Endothelial cell of umbilical vein (primary cell): ENCODE data around the gene PTRH1. TPM values are rescaled to one million over a fixed set of nuclear protein-coding genes. Genes with fewer than 3 reads are reported as not detected.

Source experiments
- BruUV-seq: library from RNA; stranded (reverse); fragments of 400-500 nt; replicated peaks from 2 replicates; lab custom pipeline; 2021; lab: Mats Ljungman, UMichigan
- CTCF ChIA-PET: fragments of 300-600, 350-600 bp; sonication (Branson Sonifier 250); formaldehyde crosslinking; loops from one replicate; lab custom pipeline; 2021; ENCODE audit warnings: antibody characterized with exemption, inconsistent platforms; lab: Charles Lee
- POLR2A ChIA-PET: fragments of 300-600, 350-600 bp; sonication (Branson Sonifier 250); formaldehyde crosslinking; loops from one replicate; lab custom pipeline; 2021; ENCODE audit warnings: antibody characterized with exemption, inconsistent platforms; lab: Charles Lee
- DNase-seq: peaks from one replicate; pipeline ENCODE4 v3.0.0-alpha.2; 2011; ENCODE audit warnings: low read depth, low spot score
- FAIRE-seq: peaks from 2 replicates; lab custom pipeline; 2011; peaks lifted over from hg19 to GRCh38; lab: Jason Lieb, UNC
- H2AFZ ChIP-seq: 2 replicates; pipeline ENCODE4 v1.6.0; 2012; ENCODE audit warnings: low read depth, low read length, control low read depth, inconsistent platforms
- H3K27ac ChIP-seq: 2 replicates; pipeline ENCODE4 v1.5.1; 2011; ENCODE audit warnings: low read depth, mild to moderate bottlenecking, control low read depth, low read length, moderate library complexity; ENCODE audit not compliant: insufficient read depth
- H3K27me3 ChIP-seq, 2 experiments: 2 replicates each; pipeline versions ENCODE4 v1.6.0 to v1.6.1; 2011; ENCODE audit warnings: low read length in 2 of 2, mixed read lengths in 1 of 2; ENCODE audit not compliant: control insufficient read depth in 2 of 2, insufficient read depth in 2 of 2
- H3K36me3 ChIP-seq, 2 experiments: 2 replicates in 1 of 2; 3 replicates in 1 of 2; pipeline ENCODE4 v1.5.1; 2011; ENCODE audit warnings: low read length in 2 of 2, mild to moderate bottlenecking in 1 of 2, moderate library complexity in 1 of 2; ENCODE audit not compliant: control insufficient read depth in 2 of 2, insufficient read depth in 2 of 2; ENCODE audit errors: extremely low read depth in 1 of 2
- H3K4me1 ChIP-seq: 3 replicates; pipeline ENCODE4 v1.5.1; 2011; ENCODE audit warnings: mild to moderate bottlenecking, low read length; ENCODE audit not compliant: control insufficient read depth, insufficient read depth; ENCODE audit errors: extremely low read depth
- H3K4me2 ChIP-seq: 2 replicates; pipeline ENCODE4 v1.6.1; 2011; ENCODE audit warnings: low read length, control low read depth, mixed read lengths; ENCODE audit not compliant: insufficient read depth
- H3K4me3 ChIP-seq, 3 experiments: fragments of 200-600 bp in 1 of 3; sonication (generic), shearing (Covaris generic) in 1 of 3; replicated peaks in 1 of 3; 2 replicates each; pipeline ENCODE4 v1.5.1; 2011 to 2016; ENCODE audit warnings: control low read depth in 3 of 3, low read length in 3 of 3, mild to moderate bottlenecking in 2 of 3, inconsistent platforms in 1 of 3, low read depth in 1 of 3, moderate library complexity in 1 of 3; ENCODE audit not compliant: insufficient read depth in 1 of 3
- H3K79me2 ChIP-seq: 2 replicates; pipeline ENCODE4 v1.6.0; 2012; ENCODE audit warnings: low read length, inconsistent platforms; ENCODE audit not compliant: control insufficient read depth, insufficient read depth
- H3K9ac ChIP-seq: replicated peaks from 2 replicates; pipeline ENCODE3; 2011; ENCODE audit warnings: low read length, control low read depth; ENCODE audit not compliant: insufficient read depth; ENCODE audit errors: extremely low read depth
- H3K9me1 ChIP-seq: replicated peaks from 3 replicates; pipeline ENCODE4 v1.6.0; 2011; ENCODE audit warnings: mild to moderate bottlenecking, low read length; ENCODE audit not compliant: control insufficient read depth, insufficient read depth; ENCODE audit errors: extremely low read depth
- H3K9me3 ChIP-seq: replicated peaks from 2 replicates; pipeline ENCODE4 v1.5.1; 2012; ENCODE audit warnings: low read length, inconsistent platforms; ENCODE audit not compliant: control insufficient read depth, insufficient read depth
- H4K20me1 ChIP-seq: replicated peaks from 2 replicates; pipeline ENCODE3; 2011; ENCODE audit warnings: mild to moderate bottlenecking, low read length; ENCODE audit not compliant: control insufficient read depth, insufficient read depth; ENCODE audit errors: extremely low read depth
- CTCF ChIP-seq, 2 donors: IDR thresholded peaks; 1 replicate in 1 of 2; 2 replicates in 1 of 2; pipeline ENCODE4 v1.5.1; 2011; ENCODE audit warnings: low read length in 2 of 2, mild to moderate bottlenecking in 2 of 2, moderate library complexity in 2 of 2, control low read depth in 1 of 2, inconsistent platforms in 1 of 2, low read depth in 1 of 2; ENCODE audit not compliant: insufficient read depth in 1 of 2; ENCODE audit errors: extremely low read depth in 1 of 2
- EZH2 ChIP-seq: IDR thresholded peaks from 2 replicates; pipeline ENCODE4 v1.6.1; 2012; ENCODE audit warnings: borderline replicate concordance, low read depth, mild to moderate bottlenecking, moderate library complexity, low read length, inconsistent platforms; ENCODE audit not compliant: severe bottlenecking
- FOS ChIP-seq: IDR thresholded peaks from 2 replicates; pipeline ENCODE4 v1.6.1; 2011; ENCODE audit warnings: mild to moderate bottlenecking, low read length, moderate library complexity, borderline replicate concordance; ENCODE audit not compliant: insufficient read depth
- GATA2 ChIP-seq: IDR thresholded peaks from 2 replicates; pipeline ENCODE4 v1.7.0; 2011; ENCODE audit warnings: low read depth, mild to moderate bottlenecking, moderate library complexity, mixed read lengths, low read length; ENCODE audit not compliant: insufficient read length, insufficient read depth
- JUN ChIP-seq: IDR thresholded peaks from 2 replicates; pipeline ENCODE4 v1.6.1; 2011; ENCODE audit warnings: borderline replicate concordance, low read depth; ENCODE audit not compliant: insufficient read length, insufficient read depth
- MAX ChIP-seq: IDR thresholded peaks from 2 replicates; pipeline ENCODE4 v1.6.1; 2011; ENCODE audit not compliant: insufficient read depth, insufficient read length
- MYC ChIP-seq: IDR thresholded peaks from one replicate; pipeline ENCODE4 v1.6.1; 2011; ENCODE audit warnings: mild to moderate bottlenecking, low read depth, low read length
- POLR2A ChIP-seq: IDR thresholded peaks from 2 replicates; pipeline ENCODE4 v1.6.1; 2012; ENCODE audit warnings: low read depth, mild to moderate bottlenecking, control low read depth, low read length
- POLR2AphosphoS5 ChIP-seq: IDR thresholded peaks from 2 replicates; pipeline ENCODE4 v1.6.1; 2012; ENCODE audit warnings: low read depth, mild to moderate bottlenecking, control low read depth, low read length, moderate library complexity; ENCODE audit not compliant: insufficient read depth
- dilution Hi-C: fragments of 300-500 bp; cut with MboI; formaldehyde crosslinking; loops from one replicate; pipeline ENCODE4 v1.15.0; 2019; ENCODE audit warnings: low sequenced_read_pairs; ENCODE audit not compliant: extremely low pct_ligation_motif_present
- intact Hi-C: fragments of 100-400 bp; cut with micrococcal nuclease; formaldehyde crosslinking; loops from one replicate; pipeline ENCODE4 v1.10.0; 2022
- polyA plus RNA-seq, 4 experiments: library from polyadenylated mRNA; depleted of rRNA in 3 of 4; stranded (reverse) in 3 of 4; unstranded in 1 of 4; fragments of >200 nt; gene quantifications; 2 replicates each; pipeline versions ENCODE4 v1.2.1 to v1.2.3, GENCODE V29; 2011 to 2012; ENCODE audit warnings: missing spikeins in 1 of 4
- total RNA-seq: library from RNA; stranded (reverse); gene quantifications from 2 replicates; pipeline ENCODE4 v1.2.3, GENCODE V29; 2021

PTRH1 gene
- total and polyA plus RNA-seq, 2 donors (not counting 3 experiments of a cell fraction or from before 2014, with no cell fraction given): 25.1 to 52.2 TPM

- Histone ChIP-seq H3K79me2 (peaks cover 2% of the 10 kb centered on the region), H3K27me3 (no peaks in the 10 kb centered on the region), H2AFZ (peak within 1 kb of the TSS; percentile 37), H3K27ac (peak within 1 kb of the TSS; percentile 68), H3K4me1 (peaks cover 12% of the 10 kb centered on the region), H3K36me3 (peaks cover 11 to 27% of the 10 kb centered on the region in 2 experiments), H3K4me3 (peak within 1 kb of the TSS; percentile 23 to 73 (median 38)), H3K9ac (peak within 1 kb of the TSS; percentile 55), H3K9me1 (no peaks in the 10 kb centered on the region), H4K20me1 (no peaks in the 10 kb centered on the region), H3K4me2 (peak within 1 kb of the TSS; percentile 28), H3K9me3 (no peaks in the 10 kb centered on the region)
- CTCF ChIA-PET: interaction anchor here (0.6 to 2.4 kb wide), 80 partner anchors 10 to 520 kb away, joined by 3 to 94 read pairs (median 5); partner anchors contain the start of genes CDK9, PTRH1, ST6GALNAC4 and STXBP1
- dilution Hi-C loops: no loop called here
- TF ChIP-seq CTCF (IDR thresholded peaks at IDR 0.05; ENCODE audit: extremely low read depth in 1 of 2, insufficient read depth in 1 of 2, low read depth in 1 of 2, low read length in 2 of 2): peak; percentile 96 to 97
- no peak for TF ChIP-seq EZH2
- no peak for TF ChIP-seq GATA2
- no peak for TF ChIP-seq JUN
- peak; percentile 4 for TF ChIP-seq MYC
- peak; percentile 68 for TF ChIP-seq POLR2A
- peak; percentile 92 for TF ChIP-seq POLR2AphosphoS5
- TF ChIP-seq MAX: peak; percentile 25
- no peak for TF ChIP-seq FOS
- DNase-seq (peak; percentile 98), FAIRE-seq (peak; percentile 97)
- BruUV-seq: no TSS peak
- intact Hi-C loops: loop anchor here (1.0 kb wide), 9 partner anchors 29 to 231 kb away; no protein-coding TSS in a partner anchor
- POLR2A ChIA-PET: interaction anchor here (0.9 to 1.3 kb wide), 4 partner anchors 19 to 182 kb away, joined by 3 to 4 read pairs (median 4); partner anchors contain the start of genes CDK9, PTRH1, ST6GALNAC4 and TTC16
These were observed 19.5 kb upstream of the PTRH1 start, which contains the start of gene TOR2A for GRCh38 chr9:127734747-127735529. TSS of gene TOR2A (minus strand) at chr9:127735294. CDS start at chr9:127735270, 24 bp downstream.
